HCT116 (cell line): Measurements from ENCODE around the gene ZFP28. TPM values are rescaled to one million over a fixed set of nuclear protein-coding genes. Genes with fewer than 3 reads are reported as not detected.

Experiments used
- ATAC-seq: fragments of 200-7000 bp; cut with Tn5 transposase; 2 replicates; pipeline ENCODE4 v1.9.1; 2020; ENCODE audit warnings: mild to moderate bottlenecking, moderate library complexity
- BruUV-seq: library from RNA; stranded (reverse); fragments of 400-500 nt; replicated peaks from 2 replicates; lab custom pipeline; 2021; lab: Mats Ljungman, UMichigan
- CTCF ChIA-PET: fragments of 300-600 bp; sonication (Branson Sonifier 250); formaldehyde crosslinking; loops from one replicate; lab custom pipeline; 2021; ENCODE audit warnings: antibody characterized with exemption; lab: Charles Lee
- POLR2A ChIA-PET: fragments of 300-600, 350-600 bp; sonication (Branson Sonifier 250); formaldehyde crosslinking; loops from one replicate; lab custom pipeline; 2021; ENCODE audit warnings: antibody characterized with exemption; lab: Charles Lee
- RAD21 ChIA-PET, 2 experiments: fragments of 300-600 bp; sonication (Branson Sonifier 250); formaldehyde crosslinking; loops; one replicate each; lab custom pipeline; 2023; ENCODE audit warnings: low total read pairs in 2 of 2; ENCODE audit not compliant: uncharacterized antibody in 2 of 2, unreplicated experiment in 2 of 2, low non-redundant PET in 1 of 2; lab: Charles Lee
- DNase-seq: peaks from one replicate; pipeline ENCODE4 v3.0.0-alpha.2; 2010; ENCODE audit warnings: low read depth, low spot score
- H2AFZ ChIP-seq: fragments of 200-600 bp; shearing (Covaris generic), sonication (generic); 2 replicates; pipeline ENCODE4 v1.6.1; 2017; ENCODE audit warnings: low read depth, mixed run types, mixed read lengths, antibody characterized with exemption, low read length; ENCODE audit not compliant: poor library complexity, severe bottlenecking
- H3K27ac ChIP-seq: 2 replicates; pipeline ENCODE4 v1.5.1; 2012; ENCODE audit warnings: low read depth, low read length
- H3K27me3 ChIP-seq: fragments of 200-600 bp; sonication (generic); 2 replicates; pipeline ENCODE4 v1.6.1; 2016; ENCODE audit warnings: mixed run types, low read length, mixed read lengths; ENCODE audit not compliant: insufficient read depth
- H3K36me3 ChIP-seq, 2 experiments: fragments of 200-500 bp in 1 of 2; fragments of 200-600 bp in 1 of 2; sonication (Bioruptor generic) in 1 of 2; sonication (generic) in 1 of 2; 2 replicates each; pipeline versions ENCODE4 v1.5.1 to v1.6.1; 2014 to 2016; ENCODE audit warnings: low read length in 2 of 2, inconsistent platforms in 1 of 2, mixed read lengths in 1 of 2, mixed run types in 1 of 2; ENCODE audit not compliant: insufficient read depth in 2 of 2, control insufficient read depth in 1 of 2
- H3K4me1 ChIP-seq, 2 experiments: fragments of 200-600 bp in 1 of 2; sonication (generic) in 1 of 2; 2 replicates each; pipeline versions ENCODE4 v1.5.1 to v1.6.1; 2012 to 2017; ENCODE audit warnings: low read length in 2 of 2, inconsistent platforms in 1 of 2, mild to moderate bottlenecking in 1 of 2, mixed read lengths in 1 of 2, mixed run types in 1 of 2, moderate library complexity in 1 of 2; ENCODE audit not compliant: insufficient read depth in 2 of 2, control insufficient read depth in 1 of 2
- H3K4me2 ChIP-seq: fragments of 200-600 bp; sonication (generic); 2 replicates; pipeline ENCODE4 v1.6.1; 2017; ENCODE audit warnings: mixed run types, low read length, mixed read lengths
- H3K4me3 ChIP-seq, 2 experiments: fragments of 200-600 bp in 1 of 2; sonication (generic) in 1 of 2; replicated peaks in 1 of 2; 2 replicates each; pipeline ENCODE4 v1.5.1; 2011 to 2016; ENCODE audit warnings: low read length in 2 of 2, control low read depth in 1 of 2, low read depth in 1 of 2, mild to moderate bottlenecking in 1 of 2, mixed read lengths in 1 of 2, mixed run types in 1 of 2
- H3K79me2 ChIP-seq: fragments of 200-600 bp; sonication (generic); 2 replicates; pipeline ENCODE4 v1.6.1; 2017; ENCODE audit warnings: mild to moderate bottlenecking, mixed run types, low read length, moderate library complexity, mixed read lengths; ENCODE audit not compliant: insufficient read depth
- H3K9ac ChIP-seq: fragments of 200-600 bp; sonication (generic); 2 replicates; pipeline ENCODE4 v1.6.1; 2016; ENCODE audit warnings: low read length, mixed read lengths
- H3K9me2 ChIP-seq: fragments of 200-600 bp; sonication (generic), shearing (Covaris generic); 2 replicates; pipeline ENCODE4 v1.6.1; 2017; ENCODE audit warnings: mixed run types, mild to moderate bottlenecking, moderate library complexity; ENCODE audit not compliant: insufficient read depth
- H3K9me3 ChIP-seq, 2 experiments: fragments of 200-500 bp in 1 of 2; fragments of 200-600 bp in 1 of 2; sonication (Bioruptor generic) in 1 of 2; sonication (generic) in 1 of 2; 2 replicates each; pipeline ENCODE4 v1.6.1; 2014 to 2017; ENCODE audit warnings: low read length in 2 of 2, mixed read lengths in 2 of 2, inconsistent platforms in 1 of 2, low read depth in 1 of 2, mild to moderate bottlenecking in 1 of 2, mixed run types in 1 of 2, moderate library complexity in 1 of 2; ENCODE audit not compliant: control insufficient read depth in 1 of 2, insufficient read depth in 1 of 2
- H4K20me1 ChIP-seq: fragments of 200-600 bp; sonication (generic), shearing (Covaris generic); 2 replicates; pipeline ENCODE4 v1.6.1; 2017; ENCODE audit warnings: mixed run types, mild to moderate bottlenecking, moderate library complexity; ENCODE audit not compliant: insufficient read depth
- ATF3 ChIP-seq: IDR thresholded peaks from 2 replicates; pipeline ENCODE4 v1.6.1; 2012
- CBX3 ChIP-seq: IDR thresholded peaks from 2 replicates; pipeline ENCODE4 v1.6.1; 2012; ENCODE audit warnings: low read depth
- CEBPB ChIP-seq: IDR thresholded peaks from 2 replicates; pipeline ENCODE4 v1.6.1; 2012; ENCODE audit warnings: low read depth
- CTCF ChIP-seq, 3 experiments: fragments of 200-600 bp in 1 of 3; sonication (generic) in 1 of 3; IDR thresholded peaks in 2 of 3; conservative IDR thresholded peaks in 1 of 3; 2 replicates each; pipeline ENCODE4 v1.5.1; 2012 to 2017; ENCODE audit warnings: low read depth in 2 of 3, low read length in 2 of 3, antibody characterized with exemption in 1 of 3, borderline replicate concordance in 1 of 3, control low read depth in 1 of 3, mild to moderate bottlenecking in 1 of 3, mixed read lengths in 1 of 3, mixed run types in 1 of 3, moderate library complexity in 1 of 3; ENCODE audit not compliant: insufficient read depth in 1 of 3
- ELF1 ChIP-seq: IDR thresholded peaks from 2 replicates; pipeline ENCODE4 v1.6.1; 2012; ENCODE audit warnings: low read depth, borderline replicate concordance
- EZH2phosphoT487 ChIP-seq: fragments of 200-600 bp; IDR thresholded peaks from 2 replicates; pipeline ENCODE4 v1.6.1; 2018; ENCODE audit warnings: antibody characterized with exemption, borderline replicate concordance
- JUND ChIP-seq: IDR thresholded peaks from 2 replicates; pipeline ENCODE4 v1.6.1; 2012
- POLR2A ChIP-seq: IDR thresholded peaks from 2 replicates; pipeline ENCODE4 v1.7.0; 2011; ENCODE audit warnings: borderline replicate concordance; ENCODE audit not compliant: insufficient read depth, insufficient read length; ENCODE audit errors: extremely low read depth
- RAD21 ChIP-seq: IDR thresholded peaks from 2 replicates; pipeline ENCODE4 v1.6.1; 2012; ENCODE audit warnings: low read depth, mild to moderate bottlenecking
- SP1 ChIP-seq: IDR thresholded peaks from 2 replicates; pipeline ENCODE4 v1.6.1; 2012; ENCODE audit warnings: low read depth
- SRF ChIP-seq: IDR thresholded peaks from 2 replicates; pipeline ENCODE4 v1.6.1; 2012; ENCODE audit warnings: low read depth
- TCF7L2 ChIP-seq: IDR thresholded peaks from 2 replicates; pipeline ENCODE4 v1.7.0; 2011; ENCODE audit warnings: borderline replicate concordance, inconsistent platforms; ENCODE audit not compliant: insufficient read depth, insufficient read length; ENCODE audit errors: extremely low read depth
- YY1 ChIP-seq: IDR thresholded peaks from 2 replicates; pipeline ENCODE4 v1.6.1; 2011; ENCODE audit warnings: low read length, low read depth, moderate library complexity, mild to moderate bottlenecking; ENCODE audit not compliant: insufficient replicate concordance; ENCODE audit errors: extremely low read depth
- ZFX ChIP-seq: fragments of 450-650 bp; IDR thresholded peaks from 2 replicates; pipeline ENCODE4 v1.6.1; 2017
- ZNF274 ChIP-seq: fragments of 200-500 bp; sonication (Bioruptor generic); IDR thresholded peaks from 2 replicates; pipeline ENCODE4 v1.6.1; 2014; ENCODE audit warnings: mild to moderate bottlenecking, low read depth, low read length, inconsistent platforms
- intact Hi-C: fragments of 100-400 bp; cut with micrococcal nuclease; formaldehyde crosslinking; loops from 2 replicates; pipeline ENCODE4 v1.10.0; 2022
- total RNA-seq: library from RNA; stranded (reverse); gene quantifications from one replicate; pipeline ENCODE4 v1.2.1, GENCODE V29; 2021; ENCODE audit not compliant: unreplicated experiment
- TF ChIP-seq, protein P1 (sequence below): IDR thresholded peaks from 2 replicates; pipeline ENCODE4 v1.6.1; 2012; ENCODE audit warnings: low read depth

ZFP28 gene
- total RNA-seq, 1 experiment from 2014 or later: not detected

- Histone ChIP-seq H3K36me3 (no peaks in the 10 kb centered on the region), H3K9me3 (peaks cover 28 to 33% of the 10 kb centered on the region in 2 experiments; a peak in 2 of 4 replicates), H3K4me3 (no peak overlapping the region), H4K20me1 (no peaks in the 10 kb centered on the region), H3K79me2 (no peaks in the 10 kb centered on the region), H3K27ac (no peak overlapping the region), H3K4me1 (no peaks in the 10 kb centered on the region), H3K27me3 (no peaks in the 10 kb centered on the region), H3K9ac (no peak overlapping the region), H3K9me2 (no peaks in the 10 kb centered on the region), H3K4me2 (no peak overlapping the region), H2AFZ (no peak overlapping the region)
- CTCF ChIA-PET: no interaction called here
- no peak for DNase-seq
- intact Hi-C loops: no loop called here
- no peak for ATAC-seq
- BruUV-seq: no TSS peak
- RAD21 ChIA-PET: no interaction called here
- TF ChIP-seq RAD21 (peak; percentile 14; the same call in 1 of the 2 replicates), EZH2phosphoT487 (no peak)
- POLR2A ChIA-PET: no interaction called here
These were observed 8.8 kb downstream of the ZFP28 start for GRCh38 chr19:56547535-56547934.

- POLR2A ChIA-PET: no interaction called here
- no peak for TF ChIP-seq ZNF274
- TF ChIP-seq YY1: no peak
- no peak for TF ChIP-seq ZFX
- TF ChIP-seq RAD21: no peak
- no peak for TF ChIP-seq CBX3
- no peak for TF ChIP-seq ELF1
- no peak for TF ChIP-seq CTCF (IDR thresholded peaks at IDR 0.05 in 2 of 3, conservative IDR thresholded peaks at IDR 0.05 in 1 of 3; ENCODE audit: borderline replicate concordance in 1 of 3, insufficient read depth in 1 of 3, low read depth in 2 of 3, low read length in 2 of 3)
- no peak for TF ChIP-seq JUND
- TF ChIP-seq ATF3: no peak
- no peak for TF ChIP-seq CEBPB
- TF ChIP-seq, protein P1, sequence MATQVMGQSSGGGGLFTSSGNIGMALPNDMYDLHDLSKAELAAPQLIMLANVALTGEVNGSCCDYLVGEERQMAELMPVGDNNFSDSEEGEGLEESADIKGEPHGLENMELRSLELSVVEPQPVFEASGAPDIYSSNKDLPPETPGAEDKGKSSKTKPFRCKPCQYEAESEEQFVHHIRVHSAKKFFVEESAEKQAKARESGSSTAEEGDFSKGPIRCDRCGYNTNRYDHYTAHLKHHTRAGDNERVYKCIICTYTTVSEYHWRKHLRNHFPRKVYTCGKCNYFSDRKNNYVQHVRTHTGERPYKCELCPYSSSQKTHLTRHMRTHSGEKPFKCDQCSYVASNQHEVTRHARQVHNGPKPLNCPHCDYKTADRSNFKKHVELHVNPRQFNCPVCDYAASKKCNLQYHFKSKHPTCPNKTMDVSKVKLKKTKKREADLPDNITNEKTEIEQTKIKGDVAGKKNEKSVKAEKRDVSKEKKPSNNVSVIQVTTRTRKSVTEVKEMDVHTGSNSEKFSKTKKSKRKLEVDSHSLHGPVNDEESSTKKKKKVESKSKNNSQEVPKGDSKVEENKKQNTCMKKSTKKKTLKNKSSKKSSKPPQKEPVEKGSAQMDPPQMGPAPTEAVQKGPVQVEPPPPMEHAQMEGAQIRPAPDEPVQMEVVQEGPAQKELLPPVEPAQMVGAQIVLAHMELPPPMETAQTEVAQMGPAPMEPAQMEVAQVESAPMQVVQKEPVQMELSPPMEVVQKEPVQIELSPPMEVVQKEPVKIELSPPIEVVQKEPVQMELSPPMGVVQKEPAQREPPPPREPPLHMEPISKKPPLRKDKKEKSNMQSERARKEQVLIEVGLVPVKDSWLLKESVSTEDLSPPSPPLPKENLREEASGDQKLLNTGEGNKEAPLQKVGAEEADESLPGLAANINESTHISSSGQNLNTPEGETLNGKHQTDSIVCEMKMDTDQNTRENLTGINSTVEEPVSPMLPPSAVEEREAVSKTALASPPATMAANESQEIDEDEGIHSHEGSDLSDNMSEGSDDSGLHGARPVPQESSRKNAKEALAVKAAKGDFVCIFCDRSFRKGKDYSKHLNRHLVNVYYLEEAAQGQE: no peak
- TF ChIP-seq SRF: no peak
- TF ChIP-seq TCF7L2: no peak
- TF ChIP-seq SP1: no peak
- TF ChIP-seq POLR2A: no peak
These were observed 15.6 kb downstream of the ZFP28 start for GRCh38 chr19:56554272-56554869.

More at GRCh38 chr19:56554272-56554869, 15.6 kb downstream of the ZFP28 start:
- intact Hi-C loops: no loop called here
- no peaks in the 10 kb centered on the region for H3K9me2 ChIP-seq
- peaks cover 26 to 34% of the 10 kb centered on the region in 2 experiments; a peak in 2 of 4 replicates for H3K9me3 ChIP-seq
- DNase-seq (no peak), ATAC-seq (no peak)
- ChIA-PET RAD21 (no interaction called here), CTCF (no interaction called here)
- no peak overlapping the region for H2AFZ ChIP-seq
- no peak overlapping the region for H3K27ac ChIP-seq
- H3K9ac ChIP-seq: no peak overlapping the region
- no peaks in the 10 kb centered on the region for H3K27me3 ChIP-seq
- no peak overlapping the region for H3K4me3 ChIP-seq
- no peaks in the 10 kb centered on the region for H3K36me3 ChIP-seq
- H3K79me2 ChIP-seq: no peaks in the 10 kb centered on the region
- H4K20me1 ChIP-seq: no peaks in the 10 kb centered on the region
- no peaks in the 10 kb centered on the region for H3K4me1 ChIP-seq
- BruUV-seq: no TSS peak
- H3K4me2 ChIP-seq: no peak overlapping the region
